Brain microvascular endothelial cell (primary cell): ENCODE data around the gene GALNT10.

ENCODE experiments used
- DNase-seq: peaks from one replicate; pipeline ENCODE4 v3.0.0-alpha.2; 2020
- H3K27ac ChIP-seq: fragments of 250-450 bp; sonication (Bioruptor Pico); 2 replicates; pipeline ENCODE4 v1.5.1; 2020; ENCODE audit warnings: mild to moderate bottlenecking, moderate library complexity
- H3K27me3 ChIP-seq: fragments of 250-450 bp; sonication (Bioruptor Pico); replicated peaks from 2 replicates; pipeline ENCODE4 v1.5.1; 2020; ENCODE audit warnings: mild to moderate bottlenecking
- H3K36me3 ChIP-seq: fragments of 250-450 bp; sonication (Bioruptor Pico); replicated peaks from 2 replicates; pipeline ENCODE4 v1.5.1; 2020; ENCODE audit warnings: mild to moderate bottlenecking
- H3K4me3 ChIP-seq: 2 replicates; pipeline ENCODE4 v1.5.1; 2011; ENCODE audit warnings: low read depth, mild to moderate bottlenecking, control low read depth, low read length, moderate library complexity
- in situ Hi-C: cut with HindIII; loops from 2 replicates; pipeline ENCODE4 v1.10.0; 2017; ENCODE audit warnings: low sequenced_read_pairs, low pct_ligation_motif_present
- TF ChIP-seq, protein P1 (sequence below): IDR thresholded peaks from 2 replicates; pipeline ENCODE4 v1.5.1; 2011; ENCODE audit warnings: low read depth, mild to moderate bottlenecking, moderate library complexity, low read length, control low read depth, inconsistent platforms; ENCODE audit errors: missing control alignments

Gene GALNT10

DNA sequence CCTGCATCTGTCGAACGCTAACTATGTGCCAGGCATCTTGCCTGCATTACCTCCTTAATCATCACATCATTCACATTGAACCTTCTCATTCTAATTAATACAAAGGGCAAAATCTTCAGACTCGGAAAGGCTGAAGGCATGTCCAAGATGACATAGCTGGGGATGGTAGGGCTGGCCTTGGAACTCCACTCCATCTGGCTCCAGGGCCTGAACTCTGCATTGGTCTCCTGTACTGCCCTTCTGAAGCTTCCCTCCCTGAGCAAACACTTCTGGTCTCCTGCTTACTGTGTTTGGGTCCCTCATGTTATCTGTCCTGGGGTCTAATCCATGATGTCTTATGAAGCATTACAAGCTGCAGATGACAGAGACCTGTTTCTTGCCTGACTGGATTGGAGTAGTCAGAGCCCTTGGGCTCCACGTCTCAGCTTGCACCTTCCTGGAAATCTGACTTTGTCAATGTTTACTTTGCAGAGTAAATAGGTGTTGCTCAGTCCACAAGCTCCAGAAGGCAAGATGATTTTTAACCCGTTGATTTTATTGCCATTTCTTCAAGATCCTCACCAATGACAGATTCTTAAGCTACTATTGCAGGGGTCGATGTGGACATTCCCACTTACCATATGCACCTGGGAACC is 106.1 kb downstream of the GALNT10 start:
- peaks cover 46% of the 10 kb centered on the region for H3K36me3 ChIP-seq
- H3K27me3 ChIP-seq: no peaks in the 10 kb centered on the region
- no peak overlapping the region for H3K4me3 ChIP-seq
- H3K27ac ChIP-seq: no peak overlapping the region
- DNase-seq: no peak
- TF ChIP-seq, protein P1, sequence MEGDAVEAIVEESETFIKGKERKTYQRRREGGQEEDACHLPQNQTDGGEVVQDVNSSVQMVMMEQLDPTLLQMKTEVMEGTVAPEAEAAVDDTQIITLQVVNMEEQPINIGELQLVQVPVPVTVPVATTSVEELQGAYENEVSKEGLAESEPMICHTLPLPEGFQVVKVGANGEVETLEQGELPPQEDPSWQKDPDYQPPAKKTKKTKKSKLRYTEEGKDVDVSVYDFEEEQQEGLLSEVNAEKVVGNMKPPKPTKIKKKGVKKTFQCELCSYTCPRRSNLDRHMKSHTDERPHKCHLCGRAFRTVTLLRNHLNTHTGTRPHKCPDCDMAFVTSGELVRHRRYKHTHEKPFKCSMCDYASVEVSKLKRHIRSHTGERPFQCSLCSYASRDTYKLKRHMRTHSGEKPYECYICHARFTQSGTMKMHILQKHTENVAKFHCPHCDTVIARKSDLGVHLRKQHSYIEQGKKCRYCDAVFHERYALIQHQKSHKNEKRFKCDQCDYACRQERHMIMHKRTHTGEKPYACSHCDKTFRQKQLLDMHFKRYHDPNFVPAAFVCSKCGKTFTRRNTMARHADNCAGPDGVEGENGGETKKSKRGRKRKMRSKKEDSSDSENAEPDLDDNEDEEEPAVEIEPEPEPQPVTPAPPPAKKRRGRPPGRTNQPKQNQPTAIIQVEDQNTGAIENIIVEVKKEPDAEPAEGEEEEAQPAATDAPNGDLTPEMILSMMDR: no peak
- in situ Hi-C loops: no loop called here

DNA sequence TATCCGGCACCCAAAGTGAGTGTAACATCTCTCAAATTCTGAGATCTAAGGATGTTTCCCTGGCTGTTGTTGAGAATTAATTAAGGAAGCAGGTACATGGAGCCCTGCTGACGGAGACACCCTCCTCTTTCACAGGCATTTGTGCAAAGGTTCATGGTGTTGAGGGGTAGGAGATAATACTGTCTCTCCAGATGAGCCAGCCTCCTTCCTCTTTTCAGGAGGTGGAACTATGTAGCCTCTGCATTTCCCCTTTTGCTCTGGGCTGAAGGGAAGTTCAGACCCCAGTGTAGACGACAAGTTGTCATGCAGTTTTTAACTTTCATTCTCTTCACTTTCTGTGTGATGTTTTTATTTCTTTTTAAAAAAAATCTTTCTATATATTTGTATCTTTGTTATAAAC is 107.5 kb downstream of the GALNT10 start:
- no peak for DNase-seq
- peaks cover 51% of the 10 kb centered on the region for H3K36me3 ChIP-seq
- TF ChIP-seq, protein P1: no peak

DNA sequence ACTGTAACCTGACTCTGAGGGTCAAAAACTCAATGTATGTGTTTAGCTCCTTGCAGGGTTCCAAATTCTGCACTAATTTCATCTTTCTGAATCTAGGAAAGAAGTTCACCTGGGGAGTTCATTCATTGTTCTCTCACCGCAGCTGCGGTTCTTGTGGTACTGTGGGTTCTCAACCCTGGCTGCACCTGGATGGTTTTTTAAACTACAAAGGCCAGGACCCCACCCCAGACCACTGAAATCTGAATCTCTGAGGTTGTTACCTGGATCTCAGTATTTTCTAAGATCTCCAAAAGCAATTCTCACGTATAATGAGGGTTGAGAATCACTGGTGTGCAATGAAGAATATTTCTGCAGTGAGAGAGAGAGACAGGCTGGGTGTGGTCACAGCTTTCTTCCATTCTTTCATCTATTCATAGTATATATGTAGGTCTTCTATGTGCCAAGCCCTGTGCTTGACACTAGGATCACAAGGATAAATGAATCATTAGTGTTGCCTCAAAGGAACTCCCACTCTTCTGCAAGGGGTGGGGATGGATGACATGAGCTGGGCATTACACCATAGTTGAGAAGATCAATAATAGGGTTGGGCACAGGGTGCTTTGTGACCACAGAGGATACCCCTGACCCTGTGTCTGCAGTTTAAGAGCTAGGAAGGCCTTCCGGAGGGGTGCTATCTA is 109.8 kb downstream of the GALNT10 start:
- no peak overlapping the region for H3K4me3 ChIP-seq
- TF ChIP-seq, protein P1: no peak
- H3K36me3 ChIP-seq: peaks cover 47% of the 10 kb centered on the region
- no peak overlapping the region for H3K27ac ChIP-seq
- H3K27me3 ChIP-seq: no peaks in the 10 kb centered on the region
- no peak for DNase-seq
- in situ Hi-C loops: no loop called here

More for the DNA sequence above, 107.5 kb downstream of the GALNT10 start:
- Histone ChIP-seq H3K27ac (no peak overlapping the region), H3K4me3 (no peak overlapping the region), H3K27me3 (no peaks in the 10 kb centered on the region)
- in situ Hi-C loops: no loop called here

DNA sequence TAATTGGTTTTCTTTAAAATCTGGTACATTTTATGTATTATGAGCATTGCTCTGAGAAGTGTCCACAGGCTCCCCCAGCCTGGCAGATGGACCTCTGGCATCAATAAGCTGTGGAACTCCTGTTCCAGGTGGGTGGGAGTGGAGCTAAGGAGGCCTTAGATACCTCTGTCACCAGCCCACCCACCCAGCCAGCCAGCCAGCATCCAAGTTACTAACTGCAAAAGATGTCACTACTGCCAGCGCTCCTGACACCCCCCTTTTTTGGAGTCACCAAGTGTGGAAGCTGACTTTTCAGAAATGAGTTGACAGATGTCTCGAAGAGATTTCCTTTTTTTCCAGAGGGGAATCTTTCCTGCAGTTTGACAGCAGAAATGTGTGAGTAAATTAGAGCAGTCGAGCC is 111.2 kb downstream of the GALNT10 start:
- peaks cover 37% of the 10 kb centered on the region for H3K36me3 ChIP-seq
- in situ Hi-C loops: no loop called here
- TF ChIP-seq, protein P1: no peak

DNA sequence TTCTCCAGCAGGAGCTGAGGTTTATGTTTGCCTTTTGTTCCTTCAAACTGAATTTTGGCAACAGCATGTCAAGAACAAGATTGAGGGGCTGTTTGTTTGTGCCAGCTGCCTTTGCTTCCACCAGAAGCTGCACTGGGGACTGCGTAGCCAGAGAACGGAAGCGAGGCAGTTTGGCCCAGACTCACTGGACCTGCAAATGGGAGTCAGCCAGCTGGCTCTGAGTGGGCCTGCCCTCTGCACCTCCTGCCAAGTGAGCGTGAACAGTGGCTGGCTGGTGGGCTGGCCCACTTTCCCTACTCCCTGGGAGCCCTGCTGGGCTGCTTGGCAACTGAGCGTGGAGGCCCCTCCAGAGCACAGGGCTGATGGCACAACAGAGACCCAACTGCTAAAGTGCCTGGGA is 111.6 kb downstream of the GALNT10 start:
- H3K27ac ChIP-seq: no peak overlapping the region
- TF ChIP-seq, protein P1: no peak
- in situ Hi-C loops: no loop called here
- H3K4me3 ChIP-seq: no peak overlapping the region
- DNase-seq: no peak
- H3K36me3 ChIP-seq: peaks cover 35% of the 10 kb centered on the region
- no peaks in the 10 kb centered on the region for H3K27me3 ChIP-seq

More for the DNA sequence above, 111.2 kb downstream of the GALNT10 start:
- no peak overlapping the region for H3K27ac ChIP-seq
- no peaks in the 10 kb centered on the region for H3K27me3 ChIP-seq
- no peak for DNase-seq
- H3K4me3 ChIP-seq: no peak overlapping the region

DNA sequence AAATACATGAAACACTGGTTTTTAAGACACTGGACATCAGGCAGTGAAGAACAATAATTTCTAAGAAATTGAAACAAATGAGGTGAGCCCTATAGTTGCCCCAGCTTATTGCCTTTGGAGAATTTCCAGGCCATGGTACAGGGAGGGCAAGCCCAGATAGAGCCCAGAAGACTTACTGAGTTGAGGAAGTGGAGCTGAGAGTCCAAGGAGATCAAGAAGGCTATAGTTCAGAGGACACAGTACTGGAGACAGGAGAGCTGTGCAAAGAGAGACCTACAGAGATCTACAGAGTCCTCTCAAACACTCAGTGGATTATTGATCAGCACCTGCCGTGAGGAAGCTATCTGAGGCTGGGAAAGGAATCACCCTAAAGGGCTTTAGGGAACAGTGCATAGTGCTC is 112.6 kb downstream of the GALNT10 start:
- no peak overlapping the region for H3K4me3 ChIP-seq
- no peak for DNase-seq
- TF ChIP-seq, protein P1: no peak
- H3K27ac ChIP-seq: no peak overlapping the region
- peaks cover 27% of the 10 kb centered on the region for H3K36me3 ChIP-seq
- in situ Hi-C loops: no loop called here
- H3K27me3 ChIP-seq: no peaks in the 10 kb centered on the region
